ENCODE measurements around the gene KCNAB2.

The KCNAB2 gene

GRCh38 chr1:6144647-6145395 is 99.1 kb downstream of the KCNAB2 start:
- Histone ChIP-seq H3K4me3 (replicated peaks; ENCODE audit: insufficient read depth, low read length) (no peak overlapping the region), H3K27me3 (ENCODE audit: insufficient read depth, poor library complexity, severe bottlenecking) (peaks cover 14% of the 10 kb centered on the region), H3K27ac (replicated peaks) (no peak overlapping the region)
- no peak for DNase-seq (ENCODE audit: low read depth in 1 of 2, low spot score in 1 of 2)
- TF ChIP-seq, protein P1, sequence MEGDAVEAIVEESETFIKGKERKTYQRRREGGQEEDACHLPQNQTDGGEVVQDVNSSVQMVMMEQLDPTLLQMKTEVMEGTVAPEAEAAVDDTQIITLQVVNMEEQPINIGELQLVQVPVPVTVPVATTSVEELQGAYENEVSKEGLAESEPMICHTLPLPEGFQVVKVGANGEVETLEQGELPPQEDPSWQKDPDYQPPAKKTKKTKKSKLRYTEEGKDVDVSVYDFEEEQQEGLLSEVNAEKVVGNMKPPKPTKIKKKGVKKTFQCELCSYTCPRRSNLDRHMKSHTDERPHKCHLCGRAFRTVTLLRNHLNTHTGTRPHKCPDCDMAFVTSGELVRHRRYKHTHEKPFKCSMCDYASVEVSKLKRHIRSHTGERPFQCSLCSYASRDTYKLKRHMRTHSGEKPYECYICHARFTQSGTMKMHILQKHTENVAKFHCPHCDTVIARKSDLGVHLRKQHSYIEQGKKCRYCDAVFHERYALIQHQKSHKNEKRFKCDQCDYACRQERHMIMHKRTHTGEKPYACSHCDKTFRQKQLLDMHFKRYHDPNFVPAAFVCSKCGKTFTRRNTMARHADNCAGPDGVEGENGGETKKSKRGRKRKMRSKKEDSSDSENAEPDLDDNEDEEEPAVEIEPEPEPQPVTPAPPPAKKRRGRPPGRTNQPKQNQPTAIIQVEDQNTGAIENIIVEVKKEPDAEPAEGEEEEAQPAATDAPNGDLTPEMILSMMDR (IDR thresholded peaks at IDR 0.05; ENCODE audit: insufficient read depth, low read length): no peak
- no peak for TF ChIP-seq SPI1 (IDR thresholded peaks at IDR 0.05; ENCODE audit: borderline replicate concordance, low read depth)
- TF ChIP-seq GABPA (IDR thresholded peaks at IDR 0.05; ENCODE audit: low read depth): no peak
- TF ChIP-seq, protein P2, sequence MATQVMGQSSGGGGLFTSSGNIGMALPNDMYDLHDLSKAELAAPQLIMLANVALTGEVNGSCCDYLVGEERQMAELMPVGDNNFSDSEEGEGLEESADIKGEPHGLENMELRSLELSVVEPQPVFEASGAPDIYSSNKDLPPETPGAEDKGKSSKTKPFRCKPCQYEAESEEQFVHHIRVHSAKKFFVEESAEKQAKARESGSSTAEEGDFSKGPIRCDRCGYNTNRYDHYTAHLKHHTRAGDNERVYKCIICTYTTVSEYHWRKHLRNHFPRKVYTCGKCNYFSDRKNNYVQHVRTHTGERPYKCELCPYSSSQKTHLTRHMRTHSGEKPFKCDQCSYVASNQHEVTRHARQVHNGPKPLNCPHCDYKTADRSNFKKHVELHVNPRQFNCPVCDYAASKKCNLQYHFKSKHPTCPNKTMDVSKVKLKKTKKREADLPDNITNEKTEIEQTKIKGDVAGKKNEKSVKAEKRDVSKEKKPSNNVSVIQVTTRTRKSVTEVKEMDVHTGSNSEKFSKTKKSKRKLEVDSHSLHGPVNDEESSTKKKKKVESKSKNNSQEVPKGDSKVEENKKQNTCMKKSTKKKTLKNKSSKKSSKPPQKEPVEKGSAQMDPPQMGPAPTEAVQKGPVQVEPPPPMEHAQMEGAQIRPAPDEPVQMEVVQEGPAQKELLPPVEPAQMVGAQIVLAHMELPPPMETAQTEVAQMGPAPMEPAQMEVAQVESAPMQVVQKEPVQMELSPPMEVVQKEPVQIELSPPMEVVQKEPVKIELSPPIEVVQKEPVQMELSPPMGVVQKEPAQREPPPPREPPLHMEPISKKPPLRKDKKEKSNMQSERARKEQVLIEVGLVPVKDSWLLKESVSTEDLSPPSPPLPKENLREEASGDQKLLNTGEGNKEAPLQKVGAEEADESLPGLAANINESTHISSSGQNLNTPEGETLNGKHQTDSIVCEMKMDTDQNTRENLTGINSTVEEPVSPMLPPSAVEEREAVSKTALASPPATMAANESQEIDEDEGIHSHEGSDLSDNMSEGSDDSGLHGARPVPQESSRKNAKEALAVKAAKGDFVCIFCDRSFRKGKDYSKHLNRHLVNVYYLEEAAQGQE (IDR thresholded peaks at IDR 0.05; ENCODE audit: insufficient replicate concordance, low read depth): no peak
- TF ChIP-seq POLR2AphosphoS5 (IDR thresholded peaks at IDR 0.05; ENCODE audit: low read depth): no peak

DNA sequence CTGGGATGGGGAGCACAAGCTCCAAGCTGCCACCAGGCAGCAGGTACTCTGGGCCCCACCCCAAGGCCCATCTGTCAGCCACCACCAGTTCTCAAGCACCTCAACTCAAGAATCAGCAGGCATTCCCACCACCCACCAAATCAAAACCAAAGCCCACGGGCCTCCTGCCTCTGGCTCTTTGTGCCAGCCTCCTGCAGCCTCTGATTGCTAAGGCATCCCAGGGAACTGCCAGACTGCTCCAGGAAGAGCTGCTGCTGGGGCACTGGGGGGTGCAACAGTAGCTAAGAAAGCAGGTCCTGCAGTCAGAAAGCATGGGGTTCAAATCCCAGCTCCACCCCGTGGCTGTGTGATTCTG is 99.7 kb downstream of the KCNAB2 start:
- Histone ChIP-seq H3K27me3 (ENCODE audit: insufficient read depth, poor library complexity, severe bottlenecking) (peaks cover 14% of the 10 kb centered on the region), H3K27ac (replicated peaks) (no peak overlapping the region)
- no peak for TF ChIP-seq POLR2AphosphoS5 (IDR thresholded peaks at IDR 0.05; ENCODE audit: low read depth)
- TF ChIP-seq, protein P2 (IDR thresholded peaks at IDR 0.05; ENCODE audit: insufficient replicate concordance, low read depth): no peak
- TF ChIP-seq, protein P1 (IDR thresholded peaks at IDR 0.05; ENCODE audit: insufficient read depth, low read length): no peak
- no peak for TF ChIP-seq SPI1 (IDR thresholded peaks at IDR 0.05; ENCODE audit: borderline replicate concordance, low read depth)
- TF ChIP-seq GABPA (IDR thresholded peaks at IDR 0.05; ENCODE audit: low read depth): no peak

DNA sequence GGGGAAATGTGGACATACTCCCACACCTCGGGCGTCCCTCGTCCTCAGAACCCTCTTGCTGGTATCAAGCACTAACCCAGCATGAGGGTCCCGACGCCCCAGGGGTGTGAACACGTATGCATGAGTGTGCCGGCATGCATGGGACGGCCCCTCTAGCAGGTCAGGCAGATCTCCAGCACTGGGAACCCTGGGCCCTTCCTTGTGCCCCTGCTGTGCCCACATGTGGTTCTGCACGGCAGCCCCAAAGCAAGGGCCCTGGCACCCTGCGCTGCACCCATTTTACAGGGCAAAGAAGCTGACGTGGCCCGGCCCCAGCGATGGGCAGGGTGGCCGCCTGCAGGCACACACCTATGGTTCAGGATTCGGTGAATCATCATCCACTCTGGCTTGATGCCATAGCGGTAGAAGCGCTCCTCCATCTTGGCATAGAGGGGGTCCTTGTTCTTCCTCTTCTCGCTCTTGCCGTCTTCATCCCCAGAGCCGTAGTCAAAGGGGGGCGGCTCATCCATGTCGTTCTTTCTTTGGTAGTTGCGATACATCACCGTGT is 100.2 kb downstream of the KCNAB2 start:
- Histone ChIP-seq H3K27me3 (ENCODE audit: insufficient read depth, poor library complexity, severe bottlenecking) (peaks cover 14% of the 10 kb centered on the region), H3K4me3 (replicated peaks; ENCODE audit: insufficient read depth, low read length) (no peak overlapping the region), H3K27ac (replicated peaks) (no peak overlapping the region)
- DNase-seq (ENCODE audit: low read depth in 1 of 2, low spot score in 1 of 2): no peak
- TF ChIP-seq POLR2AphosphoS5 (IDR thresholded peaks at IDR 0.05; ENCODE audit: low read depth): no peak
- TF ChIP-seq, protein P2 (IDR thresholded peaks at IDR 0.05; ENCODE audit: insufficient replicate concordance, low read depth): no peak
- no peak for TF ChIP-seq SPI1 (IDR thresholded peaks at IDR 0.05; ENCODE audit: borderline replicate concordance, low read depth)
- TF ChIP-seq GABPA (IDR thresholded peaks at IDR 0.05; ENCODE audit: low read depth): no peak
- TF ChIP-seq, protein P1 (IDR thresholded peaks at IDR 0.05; ENCODE audit: insufficient read depth, low read length): no peak

More for the DNA sequence above, 99.7 kb downstream of the KCNAB2 start:
- no peak overlapping the region for H3K4me3 ChIP-seq (replicated peaks; ENCODE audit: insufficient read depth, low read length)
- DNase-seq (ENCODE audit: low read depth in 1 of 2, low spot score in 1 of 2): no peak

Measured in HL-60 (cell line).